Omental fat pad (tissue), 4 donors: ENCODE data around the gene CDYL. TPM values are rescaled to one million over a fixed set of nuclear protein-coding genes. Genes with fewer than 3 reads are reported as not detected.
"Not testable (repeated sequence)": the region's sequence is repeated elsewhere in the genome, so short reads cannot be mapped to it uniquely, and the experiment has no call there.

Experiments
- ATAC-seq: fragments of 150-250 bp; one replicate; pipeline ENCODE4 v1.9.1; 2016; ENCODE audit warnings: mild to moderate bottlenecking, moderate library complexity; ENCODE audit not compliant: low FRiP score
- DNase-seq: peaks from one replicate; pipeline ENCODE4 v3.0.0-alpha.2; 2019; ENCODE audit warnings: low spot score
- total RNA-seq, 4 donors: library from RNA; depleted of rRNA; stranded (reverse); fragments of >200 nt; gene quantifications; one replicate each; pipeline ENCODE4 v1.1.0, GENCODE V29; 2016
- TF ChIP-seq, protein P1 (sequence below), 3 donors: fragments of 450-650 bp; IDR thresholded peaks; one replicate each; pipeline ENCODE4 v1.5.1; 2016 to 2017; ENCODE audit warnings: antibody characterized with exemption in 3 of 3, mild to moderate bottlenecking in 3 of 3, moderate library complexity in 2 of 3

The CDYL gene
- total RNA-seq, 4 donors from 2014 or later, result 32.2 to 34.5 (median 33.0) TPM

DNA sequence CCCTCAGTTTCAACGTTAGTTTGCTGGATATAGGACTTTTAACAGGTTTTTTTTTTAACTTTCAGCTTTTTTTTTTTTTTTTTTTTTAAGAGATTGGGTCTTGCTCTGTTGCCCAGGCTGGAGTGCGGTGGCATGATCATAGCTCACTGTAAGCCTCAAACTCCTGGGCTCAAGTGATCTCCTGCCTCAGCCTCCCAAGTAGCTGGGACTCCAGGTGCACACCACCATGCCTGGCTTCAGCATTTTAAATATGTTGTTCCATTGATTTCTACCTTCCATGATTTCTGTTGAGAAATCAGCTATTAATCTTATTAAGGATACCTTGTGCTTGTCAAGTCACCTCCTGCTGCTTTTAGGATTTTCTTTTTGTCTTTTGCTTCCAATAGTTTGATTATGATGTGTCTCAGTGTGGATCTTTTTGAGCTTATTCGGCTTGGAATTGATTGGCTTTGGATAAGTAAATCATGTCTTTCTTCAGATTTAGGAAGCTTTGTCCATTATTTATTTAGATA is 52.0 kb downstream of the CDYL start:
- TF ChIP-seq, protein P1, sequence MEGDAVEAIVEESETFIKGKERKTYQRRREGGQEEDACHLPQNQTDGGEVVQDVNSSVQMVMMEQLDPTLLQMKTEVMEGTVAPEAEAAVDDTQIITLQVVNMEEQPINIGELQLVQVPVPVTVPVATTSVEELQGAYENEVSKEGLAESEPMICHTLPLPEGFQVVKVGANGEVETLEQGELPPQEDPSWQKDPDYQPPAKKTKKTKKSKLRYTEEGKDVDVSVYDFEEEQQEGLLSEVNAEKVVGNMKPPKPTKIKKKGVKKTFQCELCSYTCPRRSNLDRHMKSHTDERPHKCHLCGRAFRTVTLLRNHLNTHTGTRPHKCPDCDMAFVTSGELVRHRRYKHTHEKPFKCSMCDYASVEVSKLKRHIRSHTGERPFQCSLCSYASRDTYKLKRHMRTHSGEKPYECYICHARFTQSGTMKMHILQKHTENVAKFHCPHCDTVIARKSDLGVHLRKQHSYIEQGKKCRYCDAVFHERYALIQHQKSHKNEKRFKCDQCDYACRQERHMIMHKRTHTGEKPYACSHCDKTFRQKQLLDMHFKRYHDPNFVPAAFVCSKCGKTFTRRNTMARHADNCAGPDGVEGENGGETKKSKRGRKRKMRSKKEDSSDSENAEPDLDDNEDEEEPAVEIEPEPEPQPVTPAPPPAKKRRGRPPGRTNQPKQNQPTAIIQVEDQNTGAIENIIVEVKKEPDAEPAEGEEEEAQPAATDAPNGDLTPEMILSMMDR (IDR thresholded peaks at IDR 0.05), result no peak
- DNase-seq, result no peak
- ATAC-seq, result no peak

DNA sequence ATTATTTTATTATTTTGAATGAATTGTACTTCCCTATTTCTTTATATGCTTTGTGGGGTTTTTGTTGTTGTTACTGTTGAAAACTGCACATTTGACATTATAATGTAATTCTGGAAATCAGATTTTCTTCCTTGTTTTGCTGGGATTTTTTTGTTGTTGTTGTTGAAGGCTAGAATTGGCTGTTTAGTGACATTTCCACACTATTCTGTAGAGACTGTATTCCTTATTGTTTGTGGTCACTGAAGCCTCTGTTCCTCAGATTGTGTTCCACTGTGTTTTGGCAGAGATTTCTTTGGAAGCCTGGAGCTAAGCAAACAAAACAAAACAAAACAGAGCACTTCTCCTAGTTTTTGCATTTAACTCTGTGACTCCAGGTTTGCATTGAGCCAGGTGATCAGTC is 52.9 kb downstream of the CDYL start:
- ATAC-seq (no peak), DNase-seq (no peak)
- TF ChIP-seq, protein P1 (IDR thresholded peaks at IDR 0.05), result no peak

DNA sequence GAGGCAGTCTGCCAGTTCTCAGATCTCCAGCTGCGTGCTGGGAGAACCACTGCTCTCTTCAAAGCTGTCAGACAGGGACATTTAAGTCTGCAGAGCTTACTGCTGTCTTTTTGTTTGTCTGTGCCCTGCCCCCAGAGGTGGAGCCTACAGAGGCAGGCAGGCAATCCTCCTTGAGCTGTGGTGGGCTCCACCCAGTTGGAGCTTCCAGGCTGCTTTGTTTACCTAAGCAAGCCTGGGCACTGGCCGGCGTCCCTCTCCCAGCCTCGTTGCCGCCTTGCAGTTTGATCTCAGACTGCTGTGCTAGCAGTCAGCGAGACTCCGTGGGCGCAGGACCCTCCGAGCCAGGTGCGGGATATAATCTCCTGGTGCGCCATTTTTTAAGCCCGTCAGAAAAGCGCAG is 59.3 kb downstream of the CDYL start:
- ATAC-seq, DNase-seq: not testable (repeated sequence)

DNA sequence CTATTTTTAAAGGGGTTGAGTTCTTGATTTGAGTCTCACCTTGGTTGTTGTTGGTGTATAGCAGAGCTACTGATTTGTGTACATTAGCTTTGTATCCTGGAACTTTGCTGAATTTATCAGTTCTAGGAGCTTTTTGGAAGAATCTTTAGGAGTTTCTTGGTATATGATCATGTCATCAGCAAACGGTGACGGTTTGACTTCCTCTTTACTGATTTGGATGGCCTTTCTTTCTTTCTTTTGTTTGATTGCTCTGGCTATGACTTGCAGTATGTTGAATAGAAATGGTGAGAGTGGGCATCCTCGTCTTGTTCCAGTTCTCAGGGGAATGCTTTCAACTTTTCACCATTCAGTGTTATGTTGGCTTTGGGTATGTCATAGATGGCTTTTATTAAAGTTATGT is 64.0 kb downstream of the CDYL start:
- TF ChIP-seq, protein P1 (IDR thresholded peaks at IDR 0.05), result no peak
- no peak for ATAC-seq
- no peak for DNase-seq

DNA sequence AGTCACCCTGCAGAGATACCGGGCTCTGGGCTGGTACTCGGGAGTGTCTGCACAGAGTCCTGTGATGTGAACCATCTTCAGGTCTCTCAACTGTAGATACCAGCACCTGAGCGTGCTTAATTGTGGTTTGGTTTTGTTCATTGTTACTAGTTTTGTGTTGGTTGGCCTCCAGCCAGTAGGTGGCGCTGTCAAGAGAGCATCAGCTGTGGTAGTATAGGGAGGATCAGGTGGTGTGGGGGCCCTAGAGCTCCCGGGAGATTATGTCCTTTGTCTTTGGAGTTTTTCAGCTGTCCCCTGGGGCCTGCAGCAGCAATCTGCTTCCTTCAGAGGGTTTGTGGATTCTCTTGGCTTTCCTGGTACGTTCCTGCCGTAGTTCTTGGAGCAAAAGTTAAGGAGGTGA is 67.9 kb downstream of the CDYL start:
- ATAC-seq, result no peak
- TF ChIP-seq, protein P1 (IDR thresholded peaks at IDR 0.05), result no peak
- DNase-seq, result no peak

DNA sequence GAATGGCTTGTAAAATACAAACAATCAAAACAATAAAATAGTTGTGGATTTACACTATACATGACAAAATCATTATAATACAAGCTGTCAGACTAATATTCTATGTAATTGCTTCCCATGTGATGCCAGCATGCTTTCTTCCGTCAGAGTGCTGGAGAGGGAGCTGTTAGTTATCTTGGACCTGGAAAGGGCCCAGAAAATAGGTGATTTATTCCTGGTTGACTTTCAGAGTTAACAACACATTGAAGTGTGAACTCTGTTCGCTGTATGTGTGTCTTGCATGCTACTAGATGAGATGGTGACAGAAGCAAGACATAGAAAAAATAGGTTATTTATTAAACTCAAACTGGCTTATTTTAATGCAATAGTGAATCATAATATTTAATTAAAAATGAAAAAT is 70.2 kb downstream of the CDYL start:
- ATAC-seq (no peak), DNase-seq (no peak)
- TF ChIP-seq, protein P1 (IDR thresholded peaks at IDR 0.05), result no peak

DNA sequence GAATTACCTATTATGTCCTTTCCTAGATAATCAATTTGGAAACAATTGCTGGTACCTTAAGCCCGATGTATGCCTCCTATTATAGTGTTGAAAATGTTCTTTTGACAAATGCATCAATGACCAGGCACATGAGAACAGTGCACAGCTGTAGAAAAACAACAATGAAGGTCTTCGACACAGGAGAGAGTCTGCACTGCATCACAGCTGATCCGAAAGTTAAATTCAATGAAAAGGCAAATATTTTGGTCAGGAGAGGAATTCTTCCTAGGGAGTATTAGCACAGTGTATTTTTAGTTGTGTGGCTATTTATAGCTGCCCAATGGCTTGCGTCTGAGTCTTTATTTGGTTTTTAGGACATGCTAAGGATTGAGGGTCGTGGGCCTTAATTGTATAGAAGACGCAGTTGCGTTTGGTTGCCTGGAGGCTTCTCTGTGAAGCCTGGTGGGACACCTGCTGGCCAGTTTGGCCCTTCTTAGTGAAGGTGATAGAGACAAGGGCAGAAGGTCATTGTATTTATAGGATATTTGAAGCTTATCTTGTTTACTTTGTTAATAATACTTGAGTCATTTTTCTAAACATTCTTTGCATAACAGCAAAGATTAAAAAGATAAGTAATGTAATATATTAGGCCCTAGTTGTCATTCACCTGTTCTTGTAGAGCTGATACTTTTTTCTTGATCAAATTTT is 72.3 kb downstream of the CDYL start:
- TF ChIP-seq, protein P1 (IDR thresholded peaks at IDR 0.05), result no peak
- no peak for DNase-seq
- no peak for ATAC-seq
